IPS-18c (cell line): Measurements from ENCODE around the gene CRAMP1.

Experiments used
- H3K4me3 ChIP-seq: 2 replicates; pipeline ENCODE4 v1.7.0; 2013; ENCODE audit warnings: low read depth, mild to moderate bottlenecking, low read length, moderate library complexity; ENCODE audit not compliant: insufficient read depth
- H3K9me3 ChIP-seq: one replicate; pipeline ENCODE4 v1.6.1; 2013; ENCODE audit warnings: mild to moderate bottlenecking, low read length, moderate library complexity; ENCODE audit not compliant: control insufficient read depth, insufficient read depth

CRAMP1 gene

GRCh38 chr16:1642148-1642547 is 30.0 kb downstream of the CRAMP1 start:
- H3K4me3 ChIP-seq = no peak overlapping the region
- no peaks in the 10 kb centered on the region for H3K9me3 ChIP-seq

DNA sequence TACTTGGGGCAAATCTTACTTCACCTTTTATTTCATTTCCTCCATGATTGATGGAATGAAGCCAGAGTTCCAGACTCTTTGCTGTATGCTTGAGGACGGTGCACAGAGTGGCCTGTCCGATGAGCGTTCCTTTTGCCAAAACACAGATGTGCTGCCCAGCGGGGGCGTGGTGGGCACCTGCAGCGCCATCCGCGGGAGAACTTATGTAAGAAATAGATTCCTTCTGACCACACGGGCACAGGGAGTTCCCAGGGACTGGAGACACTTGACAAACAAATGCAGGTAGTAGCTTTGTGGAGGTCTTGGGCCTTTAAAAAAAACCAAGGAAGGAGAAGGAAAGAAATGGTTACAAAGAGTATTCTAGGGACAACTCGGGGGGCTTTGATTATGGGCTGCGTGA is 30.6 kb downstream of the CRAMP1 start:
- Histone ChIP-seq H3K9me3 (no peaks in the 10 kb centered on the region), H3K4me3 (no peak overlapping the region)

DNA sequence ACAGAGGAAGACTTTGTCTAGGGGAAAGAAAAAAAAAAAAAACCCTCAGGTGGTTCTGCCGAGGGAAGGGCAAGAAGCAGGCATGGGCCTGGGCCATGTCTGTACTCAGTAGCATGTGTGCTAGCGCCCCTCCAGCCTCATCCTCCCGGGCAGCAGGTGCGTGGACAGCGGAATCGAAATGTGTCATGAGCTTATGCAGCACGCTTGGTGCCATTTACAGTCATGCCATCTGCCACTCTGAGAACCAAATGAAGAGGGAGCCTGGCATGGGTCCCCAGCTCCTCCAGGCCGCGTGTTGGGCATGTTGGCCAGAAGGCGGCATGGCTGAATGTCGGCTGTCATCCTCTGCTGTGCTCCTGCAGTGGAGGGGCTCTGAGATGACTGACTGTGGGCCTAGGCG is 31.4 kb downstream of the CRAMP1 start:
- Histone ChIP-seq H3K9me3 (no peaks in the 10 kb centered on the region), H3K4me3 (no peak overlapping the region)

DNA sequence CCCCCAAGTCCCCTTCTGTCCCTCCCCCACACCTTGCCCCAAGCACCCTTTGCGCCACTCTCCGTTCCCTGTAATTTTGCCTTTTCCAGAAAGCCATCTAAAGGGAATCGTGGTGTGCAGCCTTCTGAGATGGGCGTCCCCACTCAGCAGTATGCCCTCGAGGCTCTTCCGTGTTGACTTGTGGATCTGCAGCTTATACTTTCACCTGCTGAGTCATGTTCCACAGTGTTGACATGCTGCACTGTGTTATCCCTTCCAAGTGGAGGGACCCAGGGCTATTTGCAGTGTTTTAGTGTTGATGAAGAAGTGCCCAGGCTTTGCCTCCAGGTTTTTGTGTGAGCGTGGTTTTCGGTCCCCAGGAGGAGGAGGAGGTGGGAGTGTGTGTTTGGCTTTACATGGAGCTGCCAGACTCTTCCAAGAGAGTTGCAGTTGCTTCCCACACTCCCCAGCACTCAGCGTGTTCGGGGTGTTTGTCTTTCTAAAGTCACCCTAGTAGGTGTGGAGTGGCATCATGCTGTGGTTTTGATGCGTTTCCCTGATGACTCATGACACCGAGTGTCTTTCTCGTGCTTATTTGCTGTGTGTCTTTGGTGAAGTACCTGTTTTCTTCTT is 33.9 kb downstream of the CRAMP1 start:
- Histone ChIP-seq H3K9me3 (no peaks in the 10 kb centered on the region), H3K4me3 (no peak overlapping the region)

GRCh38 chr16:1647856-1648255 is 35.7 kb downstream of the CRAMP1 start:
- no peaks in the 10 kb centered on the region for H3K9me3 ChIP-seq
- H3K4me3 ChIP-seq = no peak overlapping the region

DNA sequence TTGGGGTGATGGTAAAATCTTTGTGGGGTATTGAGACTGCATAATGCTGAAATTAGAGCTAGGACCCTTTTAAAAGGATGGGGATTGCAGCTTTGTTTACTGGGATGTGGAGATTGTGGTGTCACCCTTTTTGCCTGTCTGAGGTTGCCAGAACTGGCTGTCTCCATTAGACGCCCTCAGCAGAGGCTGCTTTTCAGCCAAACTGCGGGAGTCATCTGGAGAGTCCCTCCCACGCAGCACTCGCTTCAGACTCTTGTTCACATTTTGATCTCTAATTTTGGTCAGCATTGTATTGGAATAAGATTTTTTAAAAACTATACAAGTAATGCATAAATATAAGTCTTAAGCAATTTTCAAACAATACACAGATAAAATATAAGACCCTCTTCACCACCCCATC is 38.0 kb downstream of the CRAMP1 start:
- Histone ChIP-seq H3K9me3 (no peaks in the 10 kb centered on the region), H3K4me3 (no peak overlapping the region)

DNA sequence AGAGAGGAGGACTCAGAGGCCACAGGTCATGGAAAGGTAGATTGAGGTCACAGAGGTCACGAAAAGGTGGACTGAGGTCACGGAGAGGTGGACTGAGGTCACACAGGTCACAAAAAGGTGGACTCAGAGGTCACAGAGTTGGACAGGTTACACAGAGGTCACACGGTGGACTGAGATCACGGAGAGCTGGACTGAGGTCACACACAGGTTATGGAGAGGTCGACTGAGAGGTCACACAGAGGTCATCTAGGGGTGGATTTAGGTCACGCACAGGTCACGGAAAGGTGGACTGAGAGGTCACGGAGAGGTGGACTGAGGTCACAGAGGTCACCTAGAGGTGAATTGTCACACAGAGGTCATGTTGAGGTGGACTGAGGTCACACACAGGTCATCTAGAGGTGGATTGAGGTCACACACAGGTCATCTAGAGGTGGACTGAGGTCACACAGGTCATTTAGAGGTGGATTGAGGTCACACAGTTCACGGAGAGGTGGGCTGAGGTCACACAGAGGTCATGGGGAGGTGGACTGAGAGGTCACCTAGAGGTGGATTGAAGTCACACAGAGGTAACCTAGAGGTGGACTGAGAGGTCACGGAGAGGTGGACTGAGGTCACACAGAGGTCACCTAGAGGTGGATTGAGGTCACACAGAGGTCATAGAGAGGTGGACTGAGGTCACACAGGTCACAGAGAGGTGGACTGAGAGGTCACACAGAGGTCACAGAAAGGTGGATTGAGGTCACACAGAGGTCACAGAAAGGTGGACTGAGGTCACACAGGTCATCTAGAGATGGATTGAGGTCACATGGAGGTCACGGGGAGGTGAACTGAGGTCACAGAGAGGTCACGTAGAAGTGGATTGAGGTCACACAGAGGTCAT is 39.2 kb downstream of the CRAMP1 start:
- H3K4me3 ChIP-seq = no peak overlapping the region

GRCh38 chr16:1651974-1652312 is 39.8 kb downstream of the CRAMP1 start:
- Histone ChIP-seq H3K4me3 (no peak overlapping the region), H3K9me3 (no peaks in the 10 kb centered on the region)

More for the DNA sequence above, 39.2 kb downstream of the CRAMP1 start:
- H3K9me3 ChIP-seq = no peaks in the 10 kb centered on the region

DNA sequence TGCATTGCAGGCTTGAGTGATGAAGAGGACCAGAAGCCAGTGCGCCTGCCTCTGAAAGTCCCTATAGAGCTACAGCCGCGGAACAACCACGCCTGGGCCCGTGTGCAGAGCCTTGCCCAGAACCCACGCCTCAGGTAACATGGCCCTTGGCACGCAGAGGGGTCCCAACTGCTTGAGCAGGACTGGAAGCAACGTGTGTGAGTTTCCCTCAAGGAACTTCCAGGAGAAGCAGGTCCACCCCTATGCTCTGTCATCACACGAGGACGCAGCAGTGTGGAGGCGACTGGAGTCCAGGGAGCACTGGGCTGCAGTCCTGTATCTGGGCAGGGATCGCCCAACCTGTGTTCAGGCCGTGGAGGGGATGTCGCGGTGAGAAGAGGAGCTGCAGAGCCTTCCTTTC is 40.9 kb downstream of the CRAMP1 start:
- Histone ChIP-seq H3K9me3 (no peaks in the 10 kb centered on the region), H3K4me3 (no peak overlapping the region)

DNA sequence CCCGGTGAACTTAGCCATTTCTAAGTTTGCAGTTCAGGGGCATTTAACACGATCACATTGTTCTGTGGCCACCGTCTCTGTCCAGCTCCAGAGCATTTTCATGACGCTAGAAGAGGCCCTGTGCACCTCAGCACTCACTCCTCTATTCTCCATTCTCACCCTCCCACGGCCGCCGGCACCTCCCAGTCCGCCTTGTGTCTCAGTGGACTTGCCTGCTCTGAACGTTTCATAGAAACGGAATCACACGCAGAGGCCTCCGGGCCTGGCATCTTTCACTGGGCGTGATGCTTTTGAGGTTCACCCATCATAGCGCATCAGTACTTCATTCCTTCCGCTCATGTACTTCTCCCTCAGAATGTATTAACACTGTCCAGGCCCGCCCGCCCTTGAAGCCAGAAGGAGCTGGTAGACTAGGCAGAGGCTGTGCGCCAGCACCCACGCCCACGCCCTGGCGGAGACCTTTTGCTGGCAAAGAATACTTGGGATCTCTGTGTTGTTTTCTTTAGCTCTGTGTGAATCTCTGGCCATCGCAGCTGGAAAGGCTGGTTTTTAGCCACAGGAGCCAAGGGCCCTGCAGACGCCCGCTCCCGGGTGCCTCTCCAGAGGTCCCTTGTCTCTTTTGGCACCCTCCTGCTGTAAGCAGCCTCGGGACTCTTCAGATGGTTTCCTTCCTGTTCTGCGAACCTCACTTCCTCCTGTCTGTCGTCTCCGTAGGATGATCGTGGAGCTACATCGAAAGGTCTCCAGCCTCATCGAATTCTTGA is 42.5 kb downstream of the CRAMP1 start:
- H3K9me3 ChIP-seq = no peaks in the 10 kb centered on the region
- H3K4me3 ChIP-seq = no peak overlapping the region

- H3K9me3 ChIP-seq = no peaks in the 10 kb centered on the region
- H3K4me3 ChIP-seq = no peak overlapping the region
Observed at GRCh38 chr16:1655269-1655807, 43.2 kb downstream of the CRAMP1 start.

- Histone ChIP-seq H3K4me3 (no peak overlapping the region), H3K9me3 (no peaks in the 10 kb centered on the region)
Observed at GRCh38 chr16:1655909-1656807, 44.0 kb downstream of the CRAMP1 start.

DNA sequence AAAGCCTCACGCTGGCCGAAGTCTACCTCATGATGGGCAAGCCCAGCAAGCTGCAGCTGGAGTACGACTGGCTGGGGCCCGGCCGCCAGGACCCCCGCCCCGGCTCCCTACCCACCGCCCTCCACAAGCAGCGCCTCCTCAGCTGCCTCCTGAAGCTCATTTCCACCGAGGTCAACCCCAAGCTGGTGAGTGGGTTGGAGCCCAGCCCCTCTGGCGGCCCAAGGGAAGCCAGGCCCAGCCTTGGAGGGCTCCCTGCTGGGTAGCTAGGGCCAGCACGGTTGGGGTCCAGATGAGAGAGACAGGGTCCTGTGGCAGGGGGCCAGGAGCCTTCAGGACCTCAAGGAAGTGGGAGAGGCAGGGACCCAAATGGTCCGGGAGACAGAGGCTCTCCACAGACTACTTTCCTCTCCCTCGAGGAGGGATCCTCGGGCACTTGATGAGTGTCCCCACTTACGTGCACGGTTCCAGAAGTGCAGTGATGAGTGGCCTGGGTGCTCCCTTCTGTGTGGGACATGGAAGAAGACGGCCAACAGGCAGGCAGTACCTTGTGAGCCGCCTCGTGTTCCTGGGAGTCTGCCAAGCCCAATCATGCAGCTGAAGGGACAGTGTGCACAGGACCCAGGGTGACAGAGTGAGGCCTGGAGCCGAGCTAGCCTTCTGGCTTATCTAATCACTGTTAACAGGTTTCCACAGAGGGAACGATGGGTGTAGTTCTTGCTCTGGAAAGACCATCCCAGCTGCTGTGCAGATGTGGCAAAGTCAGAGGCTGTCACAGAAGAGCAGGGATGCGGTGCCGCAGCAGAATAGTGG is 44.9 kb downstream of the CRAMP1 start:
- H3K9me3 ChIP-seq = no peaks in the 10 kb centered on the region
- H3K4me3 ChIP-seq = no peak overlapping the region

DNA sequence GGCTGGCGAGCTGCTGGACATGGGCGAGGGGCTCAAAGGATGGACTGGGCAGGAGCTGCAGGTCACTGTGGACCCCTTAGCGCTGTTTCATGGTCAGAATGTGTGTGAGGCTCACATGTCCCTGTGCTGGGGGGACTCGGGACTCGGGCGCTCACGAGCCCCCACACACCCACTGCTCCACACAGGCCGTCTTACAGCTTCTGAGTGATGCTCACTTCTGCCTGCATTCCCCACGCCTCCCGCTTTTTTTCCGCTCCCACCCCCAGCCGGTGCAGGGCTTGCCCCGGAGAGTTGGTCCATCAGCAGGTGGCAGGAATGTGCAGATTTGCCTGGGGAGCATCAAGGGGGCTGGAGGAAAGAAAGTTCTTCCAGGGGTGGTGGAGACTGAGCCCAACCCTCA is 45.7 kb downstream of the CRAMP1 start:
- Histone ChIP-seq H3K4me3 (no peak overlapping the region), H3K9me3 (no peaks in the 10 kb centered on the region)

DNA sequence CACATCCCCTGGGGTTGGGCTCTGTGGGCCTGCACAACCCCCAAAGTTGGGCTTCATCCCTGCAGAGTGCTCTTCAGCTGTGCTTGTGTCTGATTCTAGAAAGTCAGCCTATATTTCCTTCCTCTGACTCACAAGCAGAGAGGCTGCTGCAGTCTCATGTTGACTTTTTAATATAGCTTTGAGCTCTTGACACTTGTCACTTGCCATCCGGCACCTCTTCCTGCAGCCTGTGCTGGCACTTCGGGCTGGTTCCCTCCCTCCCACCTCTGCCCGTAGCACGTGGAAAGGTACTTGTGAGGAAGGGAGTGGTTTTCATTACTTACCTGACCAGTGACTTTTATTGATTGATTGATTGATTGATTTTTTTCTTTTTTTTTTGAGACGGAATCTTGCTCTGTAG is 46.9 kb downstream of the CRAMP1 start:
- no peak overlapping the region for H3K4me3 ChIP-seq
- H3K9me3 ChIP-seq = no peaks in the 10 kb centered on the region

- Histone ChIP-seq H3K4me3 (no peak overlapping the region), H3K9me3 (no peaks in the 10 kb centered on the region)
Observed at GRCh38 chr16:1661826-1662225, 49.7 kb downstream of the CRAMP1 start.
